Activated naive CD8-positive, alpha-beta T cell treated with anti-CD3 and anti-CD28 coated beads, Interleukin-2, amount 50 U/mL, for 16 hours (primary cell): Measurements from ENCODE around the gene BNC2.
"Not testable (repeated sequence)": the region's sequence is repeated elsewhere in the genome, so short reads cannot be mapped to it uniquely, and the experiment has no call there.

Experiments
- DNase-seq: peaks from one replicate; pipeline ENCODE4 v3.0.0-alpha.2; 2020; ENCODE audit warnings: low read depth, low spot score

Gene BNC2

DNA sequence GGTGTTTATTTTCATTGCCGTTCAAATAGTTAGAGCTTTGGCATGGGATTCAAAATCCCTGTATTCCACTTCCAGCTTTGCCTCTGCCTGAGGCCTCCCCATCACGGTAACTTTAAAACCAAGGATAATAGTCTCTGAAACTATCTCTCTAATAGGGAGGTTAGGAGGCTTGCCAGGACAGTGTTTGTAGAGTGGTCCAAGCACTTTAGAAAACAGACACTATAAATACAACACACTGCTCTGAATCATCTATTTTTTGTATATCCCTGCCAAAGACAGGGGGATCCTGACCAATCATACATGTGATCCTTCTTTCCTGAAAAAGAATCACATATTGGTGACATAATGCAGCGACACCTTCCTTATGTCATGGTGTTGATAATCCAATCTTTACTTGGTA, 326.8 kb downstream of the BNC2 start:
- no peak for DNase-seq

DNA sequence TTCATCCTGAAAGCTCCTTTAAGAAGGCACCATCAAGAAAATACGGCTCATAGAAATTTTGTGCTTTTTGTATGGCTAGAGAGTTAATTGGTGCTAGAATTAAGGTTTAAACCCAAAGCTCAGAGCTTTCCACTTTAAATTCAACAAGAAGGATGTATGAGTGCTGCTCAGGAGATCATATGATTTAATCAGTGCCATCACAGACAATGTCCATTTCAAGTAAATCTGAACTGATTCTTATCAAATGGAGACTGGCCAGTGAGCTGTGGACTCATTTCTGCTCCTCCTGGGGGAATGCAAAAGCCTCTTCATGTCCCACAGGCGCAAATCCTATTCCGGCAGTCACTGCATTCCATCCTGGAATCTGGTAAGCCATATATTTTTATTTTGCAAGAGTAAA, 327.2 kb downstream of the BNC2 start:
- DNase-seq = no peak

DNA sequence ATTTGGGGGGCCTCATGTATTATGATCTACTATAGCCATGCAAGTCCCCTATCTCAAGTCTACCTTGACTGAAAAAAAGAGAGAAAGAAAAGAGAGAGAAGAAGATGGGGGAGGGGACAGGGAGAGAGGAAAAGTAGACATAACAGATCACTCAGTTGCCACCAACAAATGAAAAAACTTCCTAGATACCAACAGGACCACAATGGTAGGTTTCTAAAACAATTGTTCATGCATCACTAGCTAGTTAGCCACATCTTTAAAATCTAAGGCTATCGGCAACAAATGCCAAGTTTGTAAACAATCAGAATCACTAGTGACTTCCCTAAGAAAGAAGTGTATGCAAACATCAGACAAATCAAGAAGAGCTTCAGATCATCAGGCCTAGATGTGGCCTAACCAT, 328.2 kb downstream of the BNC2 start:
- no peak for DNase-seq

DNA sequence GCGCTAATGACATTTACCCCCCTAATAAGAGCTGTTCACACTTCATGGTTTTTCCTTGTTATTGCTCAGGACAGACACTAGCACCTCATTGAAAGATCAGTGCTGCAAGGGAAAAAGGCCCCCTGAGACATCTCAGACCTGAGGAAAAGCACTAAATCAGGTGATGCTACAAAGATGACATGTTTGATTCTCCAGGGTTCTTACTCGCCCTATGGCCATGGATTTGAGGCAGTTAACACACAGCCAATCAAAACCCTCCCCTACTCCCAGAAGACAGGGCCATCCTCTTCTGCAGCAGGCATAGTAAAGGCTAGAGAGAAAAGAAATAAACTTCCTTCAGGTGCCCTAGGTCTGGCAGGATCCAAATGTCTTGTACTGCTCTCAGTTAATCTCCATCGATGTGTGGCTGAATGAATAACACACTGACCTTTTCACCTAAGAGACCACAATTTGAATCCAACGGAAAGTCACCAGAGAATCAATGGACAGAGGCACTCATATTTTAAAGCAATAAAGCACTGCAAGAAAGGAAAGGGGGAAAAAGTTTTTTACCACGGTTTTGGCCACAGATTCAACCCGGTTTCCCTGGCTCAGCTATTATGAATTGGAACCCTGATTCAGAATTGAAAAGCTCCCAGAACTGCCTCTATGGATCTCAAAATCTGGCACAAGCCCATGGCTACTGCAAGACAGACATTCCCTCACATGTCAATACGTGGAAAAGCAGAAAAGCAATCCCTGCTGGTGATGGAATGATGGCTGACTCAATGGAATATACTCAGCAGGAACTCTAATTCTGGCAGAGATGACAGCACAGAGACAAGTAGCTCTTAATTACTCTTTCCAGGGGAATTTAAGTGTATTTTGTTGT, 329.5 kb downstream of the BNC2 start:
- no peak for DNase-seq

DNA sequence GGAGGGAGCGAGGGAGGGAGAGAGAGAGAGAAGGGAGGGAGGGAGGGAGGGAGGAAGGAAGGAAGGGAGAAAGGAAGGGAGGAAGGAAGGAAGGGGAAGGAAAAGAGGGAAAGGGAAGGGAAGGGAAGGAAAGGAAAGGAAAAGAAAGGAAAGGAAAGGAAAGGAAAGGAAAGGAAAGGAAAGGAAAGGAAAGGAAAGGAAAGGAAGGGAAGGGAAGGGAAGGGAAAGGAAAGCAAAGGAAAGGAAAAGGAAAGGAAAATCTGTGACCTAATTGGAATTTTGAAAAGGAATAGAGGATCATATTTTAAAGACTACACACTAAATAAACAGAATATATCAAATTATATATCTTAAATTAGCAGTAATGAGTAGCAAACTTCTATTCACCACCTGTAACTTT, 330.8 kb downstream of the BNC2 start:
- DNase-seq = not testable (repeated sequence)

DNA sequence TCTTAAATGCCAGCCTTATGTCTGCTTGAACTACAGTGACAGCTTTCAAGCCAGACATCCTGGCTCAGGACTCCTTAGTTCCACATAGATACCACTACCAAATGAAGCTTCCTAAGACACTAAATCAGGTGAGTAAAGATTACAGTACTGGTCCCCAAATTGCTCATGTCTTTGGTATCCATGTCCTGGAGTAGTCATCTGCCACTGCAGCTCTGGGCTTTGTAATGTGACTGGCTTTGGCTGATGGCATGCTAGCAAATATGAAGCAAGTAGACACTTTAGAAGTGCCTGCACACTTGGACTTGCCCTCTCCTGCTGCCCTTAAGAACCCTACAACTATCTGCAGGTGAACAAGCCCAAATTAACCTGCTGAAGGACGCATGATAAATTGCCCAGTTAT, 334.9 kb downstream of the BNC2 start:
- no peak for DNase-seq

DNA sequence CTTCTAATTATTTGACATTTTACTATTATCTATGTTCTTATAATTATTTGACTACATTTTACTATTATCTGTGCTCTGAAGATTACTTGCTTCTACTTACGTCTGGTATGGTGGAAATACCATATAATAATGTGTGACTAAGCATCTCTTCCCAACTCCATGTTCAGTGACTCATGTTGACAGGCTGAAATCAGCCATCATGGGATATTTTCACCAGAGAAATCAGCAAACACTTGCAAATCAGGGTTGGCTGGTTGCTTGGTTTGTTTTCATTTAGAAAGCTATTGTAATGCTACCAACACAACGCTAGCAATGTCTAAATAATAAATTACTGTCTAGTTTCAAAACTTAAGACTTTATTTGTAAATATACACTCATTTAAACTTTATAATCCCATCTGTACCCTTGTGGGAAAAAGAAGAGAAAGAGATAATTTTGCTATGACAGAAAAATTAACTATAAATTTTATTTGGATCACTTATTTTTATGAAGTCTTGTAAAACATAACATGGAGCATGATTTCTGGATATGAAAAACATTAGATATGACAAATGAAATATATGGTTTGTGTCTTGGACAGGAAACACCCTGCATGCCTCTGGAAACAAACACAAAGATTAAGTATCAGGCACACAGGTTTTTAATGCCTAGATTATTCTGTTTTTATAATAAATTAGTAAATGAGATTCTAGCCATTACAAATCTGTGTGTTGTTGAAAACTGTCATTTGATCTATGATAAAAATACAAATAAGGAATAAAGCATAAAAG, 337.6 kb downstream of the BNC2 start:
- no peak for DNase-seq

DNA sequence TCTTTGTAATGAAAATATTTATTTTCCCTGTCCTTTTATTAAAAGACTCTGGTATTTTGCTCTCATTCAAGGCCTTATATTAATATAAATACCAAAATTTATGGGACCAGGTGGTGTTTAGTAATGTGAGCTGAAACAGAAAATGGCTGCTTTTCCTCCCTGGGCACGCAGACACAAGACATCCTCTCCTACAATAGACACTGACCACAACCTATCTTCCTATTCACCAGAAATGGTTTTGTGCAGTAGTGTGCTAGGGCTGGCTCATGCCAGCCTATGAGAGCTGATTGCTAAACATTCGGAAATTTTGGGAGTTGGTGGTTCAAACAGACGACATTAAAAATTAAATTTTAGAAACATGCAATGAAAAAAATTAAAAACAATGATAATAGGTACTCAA, 338.2 kb downstream of the BNC2 start:
- no peak for DNase-seq

DNA sequence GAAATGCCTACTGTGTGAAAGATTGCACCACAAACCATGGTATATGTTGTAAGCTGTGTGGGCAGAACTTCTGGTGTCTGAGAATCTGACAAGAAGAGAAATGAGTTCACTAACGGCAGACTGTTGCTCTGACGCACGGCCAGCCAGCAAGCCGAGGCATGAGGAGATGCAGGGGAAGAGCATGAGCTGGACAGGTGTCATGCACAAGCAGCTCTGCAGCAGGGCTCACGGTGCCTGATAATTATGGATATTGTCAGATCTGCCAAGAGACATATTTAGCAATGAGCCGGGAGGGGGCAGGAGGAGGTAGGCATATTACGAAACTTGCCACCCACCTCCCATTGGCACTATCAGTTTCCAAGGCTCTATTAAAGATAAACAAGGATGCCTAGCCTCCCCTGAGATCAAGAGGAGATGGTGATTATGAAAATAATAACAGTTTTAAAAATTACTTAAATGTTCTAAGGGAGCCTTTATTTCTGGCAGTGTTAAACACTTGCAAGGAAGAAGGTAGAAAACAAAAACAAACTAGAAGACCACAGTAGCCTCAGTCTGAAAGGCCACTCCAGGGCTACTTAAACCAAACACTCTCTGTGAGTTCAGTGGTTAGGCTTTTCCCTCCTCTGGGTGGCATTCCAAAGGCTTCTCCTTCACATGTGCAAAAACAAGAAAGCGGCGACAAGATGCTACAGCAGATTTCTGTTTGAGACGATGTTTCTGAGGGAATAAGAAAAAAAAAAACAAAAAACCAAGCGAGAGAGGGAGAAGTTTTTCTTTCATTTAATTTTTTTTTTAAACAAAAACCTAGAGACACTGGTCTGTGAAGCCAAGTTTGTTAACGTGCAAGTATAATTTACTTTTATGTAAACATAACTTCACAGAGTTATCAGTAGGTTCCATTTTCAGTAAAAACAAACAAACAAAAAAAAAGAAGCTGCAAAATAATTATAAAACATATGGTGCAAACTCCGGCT, 339.5 kb downstream of the BNC2 start:
- no peak for DNase-seq

DNA sequence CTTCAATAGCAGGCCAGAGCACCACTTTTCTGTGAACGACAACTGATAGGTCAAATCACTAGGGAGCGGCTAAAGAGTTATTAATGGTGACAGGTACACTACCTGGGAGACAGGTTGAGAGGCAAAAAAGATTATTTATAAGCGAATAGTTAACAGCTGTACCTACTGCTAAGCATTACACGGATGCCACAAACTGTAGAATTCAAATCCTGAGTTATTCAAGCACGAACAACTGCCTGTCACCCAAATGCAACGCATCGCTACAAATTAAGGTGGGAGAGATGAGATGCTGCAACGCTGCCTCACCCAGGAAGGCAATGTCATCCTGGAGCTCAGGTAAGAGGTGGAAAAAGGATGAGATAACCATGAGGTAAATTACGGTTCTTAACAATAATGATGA, 342.9 kb downstream of the BNC2 start:
- no peak for DNase-seq

DNA sequence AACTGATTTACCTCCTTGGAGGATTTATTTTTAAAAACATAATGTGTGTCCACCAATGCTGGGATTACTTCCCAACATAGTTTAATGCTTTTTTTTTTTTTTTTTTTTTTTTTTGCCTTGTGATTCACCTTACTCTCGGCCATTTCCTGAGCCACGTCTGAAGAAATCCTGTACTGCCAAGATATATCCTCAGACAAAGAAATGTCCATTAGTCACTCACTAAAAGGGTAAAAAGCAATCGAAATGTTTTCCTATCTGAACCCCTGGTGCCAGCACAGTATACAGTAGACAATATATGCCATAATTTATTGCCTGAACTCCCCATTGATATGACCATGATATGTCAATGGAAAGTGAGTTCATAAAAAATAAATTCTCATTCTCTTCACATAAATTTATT, 344.1 kb downstream of the BNC2 start:
- DNase-seq = no peak

DNA sequence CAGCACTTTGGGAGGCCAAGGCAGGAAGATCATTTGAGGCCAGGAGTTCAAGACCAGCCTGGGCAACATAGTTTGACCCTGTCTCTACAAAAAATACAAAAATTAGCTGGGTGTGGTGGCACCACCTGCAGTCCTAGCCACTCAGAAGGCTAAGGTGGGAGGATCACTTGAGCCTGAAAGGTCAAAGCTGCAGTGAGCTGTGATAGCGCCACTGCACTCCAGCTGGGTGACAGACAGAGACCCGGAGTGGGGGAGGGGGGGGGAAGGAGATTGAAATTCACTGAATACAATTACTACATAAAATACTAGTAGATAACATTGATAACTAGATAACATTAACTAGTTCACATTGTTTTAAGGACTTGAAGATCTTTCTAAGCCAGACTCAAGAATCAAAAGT, 345.6 kb downstream of the BNC2 start:
- DNase-seq = no peak

DNA sequence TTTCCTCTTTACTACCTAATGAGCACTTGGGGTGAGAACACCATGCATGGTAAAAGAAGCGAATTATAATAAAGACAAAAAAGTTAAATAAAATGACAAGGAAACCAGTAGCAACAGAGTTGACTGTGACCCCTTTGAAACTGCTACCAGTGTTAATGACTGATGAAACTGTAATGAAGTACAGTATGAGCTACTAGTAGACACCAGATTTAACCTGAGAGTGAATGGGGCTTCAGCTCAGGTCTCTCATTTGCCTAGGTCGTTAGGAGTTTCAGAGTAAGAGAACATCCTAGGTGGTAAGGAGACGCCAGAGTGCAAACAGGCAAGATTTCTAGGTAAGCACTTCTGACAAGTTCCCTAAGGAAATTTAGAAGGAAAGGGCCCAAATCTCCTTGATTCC, 346.4 kb downstream of the BNC2 start:
- no peak for DNase-seq

DNA sequence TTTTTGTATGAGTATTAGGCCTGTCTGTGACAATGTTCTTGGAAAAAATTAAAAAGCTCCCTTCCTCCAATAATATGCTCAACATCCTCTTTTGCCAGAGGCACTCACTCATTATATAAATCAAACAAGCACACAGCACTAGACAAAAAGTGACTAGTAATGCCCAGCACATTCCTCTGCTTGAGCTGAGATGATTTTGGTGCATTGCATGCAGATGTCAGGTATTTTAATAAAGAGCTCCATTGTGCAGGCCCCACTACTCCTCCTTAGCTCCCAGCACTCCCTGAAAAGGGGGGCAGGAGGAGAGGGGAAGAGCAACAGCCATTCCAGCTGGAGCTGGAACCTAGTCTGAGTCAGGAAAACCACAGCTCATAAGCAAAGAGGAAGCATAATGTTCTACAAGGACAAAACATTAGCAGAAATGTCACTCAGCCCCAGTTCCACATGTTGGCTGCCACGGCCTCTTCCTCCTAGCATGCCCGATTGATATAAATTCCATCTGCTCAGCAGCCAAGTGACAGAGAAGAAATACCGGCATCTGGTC, 348.5 kb downstream of the BNC2 start:
- DNase-seq = no peak

DNA sequence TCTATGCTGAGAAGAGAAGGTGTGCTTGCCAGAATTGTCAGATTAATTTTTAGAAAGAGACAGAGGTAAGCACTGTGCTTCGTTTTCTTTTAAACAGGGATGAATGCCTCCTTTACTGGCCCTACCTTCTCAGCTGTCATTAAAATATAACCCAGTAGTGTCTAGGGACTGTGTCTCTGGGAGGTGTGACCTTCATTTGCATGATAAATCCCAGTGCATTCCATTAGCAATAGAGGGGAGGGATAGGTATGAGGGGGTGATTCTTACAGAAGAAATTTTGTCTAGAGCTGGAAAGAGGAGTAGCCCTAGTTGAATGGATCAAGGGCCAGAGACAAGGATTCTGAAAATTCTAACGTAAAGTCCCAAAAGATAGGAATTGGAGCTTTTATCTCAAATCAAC, 351.5 kb downstream of the BNC2 start:
- no peak for DNase-seq

DNA sequence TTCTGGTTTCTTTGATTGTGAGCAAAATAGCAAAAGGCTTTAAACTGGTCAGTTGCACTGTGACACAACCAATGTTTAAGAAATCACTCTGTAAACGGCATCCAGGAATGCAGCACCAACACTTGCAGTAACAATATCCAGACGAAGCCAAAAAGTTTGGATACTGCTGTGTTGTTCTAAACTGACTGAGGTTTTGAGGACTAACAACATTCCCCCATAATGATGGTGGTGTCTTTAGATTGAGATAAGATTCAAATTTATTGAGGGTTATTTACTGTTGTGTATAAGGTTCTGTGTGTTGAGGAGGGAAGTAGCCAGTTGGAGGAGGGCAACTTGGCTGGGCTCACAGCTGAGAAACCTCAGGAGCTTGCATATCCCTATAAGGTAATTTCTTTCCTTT, 353.6 kb downstream of the BNC2 start:
- DNase-seq = no peak

DNA sequence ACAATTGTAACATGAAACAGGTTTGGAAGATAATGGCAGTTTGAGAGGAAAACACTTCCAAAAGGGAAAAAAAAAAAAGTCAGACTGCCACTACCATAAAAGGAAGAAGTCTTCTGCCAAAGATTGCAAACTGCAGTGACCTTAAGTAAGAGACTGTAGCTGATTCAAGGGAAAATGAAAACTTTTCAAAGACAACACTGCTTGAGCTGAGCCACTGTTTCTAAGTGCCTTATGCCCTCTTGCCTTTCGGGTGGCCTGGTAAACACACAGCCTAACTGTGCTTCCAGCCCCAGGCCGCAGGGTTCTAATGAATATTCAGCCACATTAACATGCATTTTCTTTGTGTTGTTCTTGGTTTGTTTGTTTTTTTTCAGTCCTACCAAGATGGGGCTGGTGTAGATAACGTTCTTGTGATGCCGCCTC, 354.6 kb downstream of the BNC2 start:
- no peak for DNase-seq

DNA sequence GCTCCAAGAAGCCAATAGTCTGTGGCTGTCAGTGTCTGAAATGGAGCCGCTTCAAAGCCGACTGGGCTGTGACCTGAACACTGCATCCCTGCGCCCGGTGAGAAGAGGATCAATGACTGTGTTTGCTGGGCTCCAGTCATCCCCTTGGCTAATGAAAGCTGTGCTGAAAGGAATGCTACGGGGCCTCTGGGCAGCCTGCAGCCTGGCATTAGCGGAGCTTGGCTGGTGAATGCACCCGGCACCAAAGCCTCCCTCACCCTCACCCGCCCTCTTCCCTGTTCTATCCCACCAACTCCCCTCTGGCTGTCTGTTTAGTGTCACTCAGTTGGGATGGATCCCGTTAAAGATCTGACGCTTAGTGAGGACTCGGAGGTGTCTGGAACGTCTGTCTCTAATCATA, 355.3 kb downstream of the BNC2 start:
- no peak for DNase-seq

DNA sequence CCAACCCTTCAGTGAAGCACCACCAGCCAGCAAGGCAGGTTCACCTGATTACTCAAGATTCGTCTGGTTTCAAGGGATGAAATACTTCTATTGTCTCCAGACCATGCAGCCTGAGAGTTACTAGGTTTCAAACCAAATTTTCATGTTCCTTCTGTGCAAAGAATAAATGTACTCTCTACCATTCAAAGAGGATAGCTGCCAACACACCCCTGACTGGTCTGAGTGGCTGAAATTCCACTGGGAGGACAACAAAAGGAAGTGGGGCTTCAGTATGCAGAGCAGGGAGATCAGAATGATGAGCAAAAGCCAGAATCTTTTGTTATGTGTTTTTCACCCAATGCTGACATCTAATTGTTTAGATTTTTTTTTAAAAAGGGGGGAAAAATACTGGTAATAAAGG, 356.3 kb downstream of the BNC2 start:
- no peak for DNase-seq

DNA sequence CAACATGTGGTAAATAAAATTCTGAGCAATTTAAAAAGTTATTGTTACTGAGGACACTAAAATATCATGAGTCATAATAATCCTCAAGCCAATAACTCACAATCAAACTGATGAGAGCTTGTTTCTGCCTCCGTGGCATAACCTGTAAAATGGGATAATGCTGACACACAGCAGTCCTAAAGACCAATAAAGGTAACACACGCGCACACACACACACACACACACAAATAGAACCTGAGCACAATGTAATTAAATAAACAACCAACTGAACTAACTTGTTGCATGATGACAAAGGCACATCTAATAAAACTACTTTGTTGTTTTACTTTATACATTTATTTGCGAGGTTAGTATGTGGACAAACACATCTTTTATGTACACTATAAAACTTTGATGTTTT, 358.2 kb downstream of the BNC2 start:
- no peak for DNase-seq

DNA sequence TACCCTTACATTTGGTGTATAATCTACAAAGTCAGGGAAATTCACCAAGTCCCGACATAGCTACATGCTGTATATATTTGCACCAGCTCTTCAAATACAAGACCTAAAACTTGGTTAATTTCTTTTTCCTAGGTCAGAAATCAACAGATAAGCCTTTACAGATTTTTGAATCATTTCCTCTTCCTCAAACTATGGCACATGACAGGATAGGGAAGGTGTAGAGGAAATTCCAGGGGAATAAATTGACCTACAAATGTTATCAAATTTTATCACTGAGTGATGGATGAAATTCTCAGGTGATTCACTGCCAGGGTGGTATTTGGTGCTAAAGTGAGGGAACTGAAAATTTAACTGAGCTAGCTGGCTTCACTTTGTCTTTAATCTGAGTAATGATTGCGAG, 360.0 kb downstream of the BNC2 start:
- no peak for DNase-seq

DNA sequence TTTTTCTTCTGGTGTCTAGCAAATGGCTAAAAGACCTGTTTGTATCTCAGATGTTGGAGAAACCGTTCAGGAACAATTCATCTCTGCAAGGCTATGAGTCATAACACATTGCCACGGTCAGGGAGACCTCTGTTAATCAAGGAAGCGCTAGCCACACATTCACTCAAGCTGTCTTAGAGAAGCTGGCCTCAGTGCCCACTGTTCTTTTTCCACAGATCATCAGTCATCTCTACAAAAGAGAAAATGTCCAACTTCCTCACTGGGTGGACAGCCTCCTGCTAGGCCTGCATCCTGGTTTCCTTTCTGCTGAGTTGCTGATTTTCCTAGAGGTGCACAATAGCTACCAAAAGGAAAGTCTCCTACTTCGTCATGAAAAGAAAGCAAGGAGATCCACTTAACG, 360.5 kb downstream of the BNC2 start:
- DNase-seq = no peak
